Parathyroid adenoma (tissue), 2 donors: ENCODE data around the gene HMCES.

Source experiments
- H2AFZ ChIP-seq: fragments of 300-600 bp; sonication (generic); one replicate; pipeline ENCODE4 v1.7.0; 2017; ENCODE audit warnings: antibody characterized with exemption, mild to moderate bottlenecking
- H3K27ac ChIP-seq: fragments of 300-600 bp; sonication (generic); one replicate; pipeline ENCODE4 v1.7.0; 2017
- H3K27me3 ChIP-seq: fragments of 300-600 bp; sonication (generic); one replicate; pipeline ENCODE4 v1.7.0; 2017; ENCODE audit warnings: low read length; ENCODE audit not compliant: control insufficient read depth, insufficient read depth
- H3K36me3 ChIP-seq: fragments of 300-600 bp; sonication (generic); one replicate; pipeline ENCODE4 v1.7.0; 2017; ENCODE audit warnings: low read length; ENCODE audit not compliant: control insufficient read depth, insufficient read depth
- H3K4me1 ChIP-seq: fragments of 300-600 bp; sonication (generic); one replicate; pipeline ENCODE4 v1.7.0; 2017; ENCODE audit warnings: control low read depth
- H3K4me2 ChIP-seq: fragments of 300-600 bp; sonication (generic); one replicate; pipeline ENCODE4 v1.7.0; 2017; ENCODE audit warnings: low read length
- H3K4me3 ChIP-seq: fragments of 300-600 bp; sonication (generic); one replicate; pipeline ENCODE4 v1.7.0; 2017; ENCODE audit warnings: low read depth, low read length
- H3K79me2 ChIP-seq: fragments of 300-600 bp; sonication (generic); one replicate; pipeline ENCODE4 v1.7.0; 2017; ENCODE audit warnings: control low read depth
- H3K9ac ChIP-seq: fragments of 300-600 bp; sonication (generic); one replicate; pipeline ENCODE4 v1.7.0; 2017; ENCODE audit warnings: mild to moderate bottlenecking
- H3K9me3 ChIP-seq: fragments of 300-600 bp; sonication (generic); one replicate; pipeline ENCODE4 v1.7.0; 2017; ENCODE audit warnings: low read length; ENCODE audit not compliant: control insufficient read depth
- TF ChIP-seq, protein P1 (sequence below): fragments of 300-600 bp; sonication (generic); IDR thresholded peaks from one replicate; pipeline ENCODE4 v1.7.0; 2017; ENCODE audit warnings: antibody characterized with exemption, mild to moderate bottlenecking
- donor health status: primary hyperparathyroidism.

HMCES gene

GRCh38 chr3:129352045-129352444 is 73.4 kb downstream of the HMCES start:
- Histone ChIP-seq H3K79me2 (no peaks in the 10 kb centered on the region), H3K9ac (no peak overlapping the region), H3K27ac (no peak overlapping the region), H3K4me2 (no peak overlapping the region), H3K9me3 (no peaks in the 10 kb centered on the region), H2AFZ (no peak overlapping the region), H3K27me3 (no peaks in the 10 kb centered on the region), H3K36me3 (no peaks in the 10 kb centered on the region), H3K4me3 (no peak overlapping the region), H3K4me1 (peaks cover 32% of the 10 kb centered on the region)
- TF ChIP-seq, protein P1, sequence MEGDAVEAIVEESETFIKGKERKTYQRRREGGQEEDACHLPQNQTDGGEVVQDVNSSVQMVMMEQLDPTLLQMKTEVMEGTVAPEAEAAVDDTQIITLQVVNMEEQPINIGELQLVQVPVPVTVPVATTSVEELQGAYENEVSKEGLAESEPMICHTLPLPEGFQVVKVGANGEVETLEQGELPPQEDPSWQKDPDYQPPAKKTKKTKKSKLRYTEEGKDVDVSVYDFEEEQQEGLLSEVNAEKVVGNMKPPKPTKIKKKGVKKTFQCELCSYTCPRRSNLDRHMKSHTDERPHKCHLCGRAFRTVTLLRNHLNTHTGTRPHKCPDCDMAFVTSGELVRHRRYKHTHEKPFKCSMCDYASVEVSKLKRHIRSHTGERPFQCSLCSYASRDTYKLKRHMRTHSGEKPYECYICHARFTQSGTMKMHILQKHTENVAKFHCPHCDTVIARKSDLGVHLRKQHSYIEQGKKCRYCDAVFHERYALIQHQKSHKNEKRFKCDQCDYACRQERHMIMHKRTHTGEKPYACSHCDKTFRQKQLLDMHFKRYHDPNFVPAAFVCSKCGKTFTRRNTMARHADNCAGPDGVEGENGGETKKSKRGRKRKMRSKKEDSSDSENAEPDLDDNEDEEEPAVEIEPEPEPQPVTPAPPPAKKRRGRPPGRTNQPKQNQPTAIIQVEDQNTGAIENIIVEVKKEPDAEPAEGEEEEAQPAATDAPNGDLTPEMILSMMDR = peak; percentile 13

DNA sequence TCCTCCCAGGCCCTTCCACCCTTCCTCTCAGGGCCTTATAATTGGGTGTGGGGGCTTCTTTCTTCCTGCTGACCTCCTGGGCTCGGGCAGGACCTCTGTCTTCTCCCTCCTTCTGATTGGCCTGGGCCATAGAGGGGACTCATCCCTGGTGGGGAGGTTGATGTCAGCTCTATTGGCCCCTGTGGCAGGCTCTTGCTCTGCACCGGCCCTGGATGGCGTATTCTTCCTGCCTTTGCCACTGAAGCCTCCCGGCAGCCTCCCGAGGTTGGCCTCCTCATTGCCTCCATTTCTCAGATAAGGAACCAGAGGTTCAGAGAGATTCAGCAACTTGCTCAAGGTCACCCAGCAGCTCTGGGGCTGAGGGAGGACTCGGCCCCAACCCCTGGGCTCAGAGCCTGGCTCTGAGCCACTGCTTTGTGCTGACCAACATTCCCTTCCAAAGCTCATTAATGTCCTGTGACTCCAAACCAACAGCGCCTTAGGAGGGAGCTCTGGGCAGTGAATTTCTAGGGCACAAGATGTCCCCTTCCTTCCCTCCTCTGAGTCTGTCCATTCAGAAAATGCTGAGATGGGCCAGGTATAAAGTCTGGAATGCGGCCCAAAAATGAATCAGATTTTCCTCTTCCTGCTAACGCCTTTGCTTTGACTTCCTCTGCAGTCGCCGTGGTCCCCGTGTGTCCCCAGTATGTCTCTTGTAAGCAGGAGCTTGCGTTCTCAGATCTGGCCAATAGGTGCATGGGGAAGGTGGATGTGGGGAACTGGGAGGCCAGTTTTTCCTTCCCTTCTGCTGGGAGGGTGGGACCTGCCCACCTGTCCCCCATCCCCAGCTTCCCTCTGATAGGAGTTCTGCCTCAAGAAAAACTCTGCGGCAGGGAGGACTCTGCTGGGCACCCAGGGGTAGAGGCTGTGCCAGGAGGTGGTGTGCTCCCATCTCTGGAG is 74.2 kb downstream of the HMCES start:
- Histone ChIP-seq H3K9me3 (no peaks in the 10 kb centered on the region), H3K27me3 (no peaks in the 10 kb centered on the region), H2AFZ (peak overlapping the region; percentile 56), H3K4me1 (peaks cover 26% of the 10 kb centered on the region), H3K4me3 (no peak overlapping the region), H3K4me2 (no peak overlapping the region), H3K36me3 (no peaks in the 10 kb centered on the region), H3K9ac (no peak overlapping the region), H3K79me2 (no peaks in the 10 kb centered on the region), H3K27ac (peak overlapping the region; percentile 59)
- TF ChIP-seq, protein P1 = no peak

GRCh38 chr3:129353589-129353941 is 74.9 kb downstream of the HMCES start:
- H3K4me1 ChIP-seq = peaks cover 26% of the 10 kb centered on the region
- TF ChIP-seq, protein P1 = no peak
- no peak overlapping the region for H3K9ac ChIP-seq
- no peaks in the 10 kb centered on the region for H3K27me3 ChIP-seq
- H2AFZ ChIP-seq = peak overlapping the region; percentile 56
- no peaks in the 10 kb centered on the region for H3K9me3 ChIP-seq
- no peak overlapping the region for H3K4me3 ChIP-seq
- no peaks in the 10 kb centered on the region for H3K79me2 ChIP-seq
- H3K27ac ChIP-seq = peak overlapping the region; percentile 59
- no peaks in the 10 kb centered on the region for H3K36me3 ChIP-seq
- H3K4me2 ChIP-seq = no peak overlapping the region
